ENCODE results near the gene MARCHF5.
"Not testable (repeated sequence)": the region's sequence is repeated elsewhere in the genome, so short reads cannot be mapped to it uniquely, and the experiment has no call there.

MARCHF5 gene

GRCh38 chr10:92384741-92385140 lies 93.8 kb downstream of the MARCHF5 start:
- in situ Hi-C loops (cut with HindIII; ENCODE audit: low sequenced_read_pairs), result no loop called here

GRCh38 chr10:92385831-92386230 lies 94.9 kb downstream of the MARCHF5 start:
- in situ Hi-C loops (cut with HindIII; ENCODE audit: low sequenced_read_pairs), result no loop called here

- in situ Hi-C loops (cut with HindIII; ENCODE audit: low sequenced_read_pairs), result no loop called here
These were observed 96.4 kb downstream of the MARCHF5 start for GRCh38 chr10:92387289-92387940.

- in situ Hi-C loops (cut with HindIII; ENCODE audit: low sequenced_read_pairs), result not testable (repeated sequence)
These were observed 102.2 kb downstream of the MARCHF5 start for GRCh38 chr10:92393173-92393572.

GRCh38 chr10:92395271-92395670 lies 104.3 kb downstream of the MARCHF5 start:
- in situ Hi-C loops (cut with HindIII; ENCODE audit: low sequenced_read_pairs), result no loop called here

GRCh38 chr10:92402234-92402633 lies 111.3 kb downstream of the MARCHF5 start:
- in situ Hi-C loops (cut with HindIII; ENCODE audit: low sequenced_read_pairs), result not testable (repeated sequence)

Measured in endothelial cell of hepatic sinusoid (primary cell).